ENCODE measurements around the gene PPP5C. TPM values are rescaled to one million over a fixed set of nuclear protein-coding genes. Genes with fewer than 3 reads are reported as not detected.
"Not testable (repeated sequence)": the region's sequence is repeated elsewhere in the genome, so short reads cannot be mapped to it uniquely, and the experiment has no call there.

PPP5C gene
- total RNA-seq, 1 donor from 2014 or later: 86.0 TPM

DNA sequence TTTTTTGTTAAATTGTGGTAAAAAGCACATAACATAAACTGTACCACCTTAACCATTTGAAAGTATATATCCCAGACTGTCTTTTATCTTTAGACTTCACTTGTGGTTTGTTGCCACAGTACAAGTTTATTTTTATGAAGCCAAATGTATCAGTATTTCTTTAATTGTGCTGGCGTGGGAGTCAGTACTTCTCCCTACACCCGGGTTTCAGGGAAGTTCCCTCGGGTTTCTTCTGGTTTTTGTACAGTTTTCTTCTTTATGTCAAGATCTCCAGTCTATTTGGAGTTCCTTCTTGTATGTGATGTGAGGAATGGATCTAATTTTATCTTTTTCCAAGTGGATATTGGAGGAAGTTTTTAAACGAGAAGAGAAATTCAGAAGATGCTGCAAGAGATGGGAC lies 46.0 kb downstream of the PPP5C start:
- no peak for DNase-seq (ENCODE audit: extremely low spot score, unreplicated experiment)
- Mint-ChIP-seq H3K4me3 (ENCODE audit: unreplicated experiment) (no peak overlapping the region), H3K4me1 (ENCODE audit: unreplicated experiment) (peaks cover 39% of the 10 kb centered on the region), H3K9me3 (ENCODE audit: unreplicated experiment) (no peaks in the 10 kb centered on the region), H3K27ac (ENCODE audit: unreplicated experiment) (peak overlapping the region; percentile 97), H3K27me3 (ENCODE audit: unreplicated experiment) (no peaks in the 10 kb centered on the region), H3K36me3 (ENCODE audit: unreplicated experiment) (peaks cover 12% of the 10 kb centered on the region)
- TF ChIP-seq, protein P1, sequence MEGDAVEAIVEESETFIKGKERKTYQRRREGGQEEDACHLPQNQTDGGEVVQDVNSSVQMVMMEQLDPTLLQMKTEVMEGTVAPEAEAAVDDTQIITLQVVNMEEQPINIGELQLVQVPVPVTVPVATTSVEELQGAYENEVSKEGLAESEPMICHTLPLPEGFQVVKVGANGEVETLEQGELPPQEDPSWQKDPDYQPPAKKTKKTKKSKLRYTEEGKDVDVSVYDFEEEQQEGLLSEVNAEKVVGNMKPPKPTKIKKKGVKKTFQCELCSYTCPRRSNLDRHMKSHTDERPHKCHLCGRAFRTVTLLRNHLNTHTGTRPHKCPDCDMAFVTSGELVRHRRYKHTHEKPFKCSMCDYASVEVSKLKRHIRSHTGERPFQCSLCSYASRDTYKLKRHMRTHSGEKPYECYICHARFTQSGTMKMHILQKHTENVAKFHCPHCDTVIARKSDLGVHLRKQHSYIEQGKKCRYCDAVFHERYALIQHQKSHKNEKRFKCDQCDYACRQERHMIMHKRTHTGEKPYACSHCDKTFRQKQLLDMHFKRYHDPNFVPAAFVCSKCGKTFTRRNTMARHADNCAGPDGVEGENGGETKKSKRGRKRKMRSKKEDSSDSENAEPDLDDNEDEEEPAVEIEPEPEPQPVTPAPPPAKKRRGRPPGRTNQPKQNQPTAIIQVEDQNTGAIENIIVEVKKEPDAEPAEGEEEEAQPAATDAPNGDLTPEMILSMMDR (IDR thresholded peaks at IDR 0.05): no peak

DNA sequence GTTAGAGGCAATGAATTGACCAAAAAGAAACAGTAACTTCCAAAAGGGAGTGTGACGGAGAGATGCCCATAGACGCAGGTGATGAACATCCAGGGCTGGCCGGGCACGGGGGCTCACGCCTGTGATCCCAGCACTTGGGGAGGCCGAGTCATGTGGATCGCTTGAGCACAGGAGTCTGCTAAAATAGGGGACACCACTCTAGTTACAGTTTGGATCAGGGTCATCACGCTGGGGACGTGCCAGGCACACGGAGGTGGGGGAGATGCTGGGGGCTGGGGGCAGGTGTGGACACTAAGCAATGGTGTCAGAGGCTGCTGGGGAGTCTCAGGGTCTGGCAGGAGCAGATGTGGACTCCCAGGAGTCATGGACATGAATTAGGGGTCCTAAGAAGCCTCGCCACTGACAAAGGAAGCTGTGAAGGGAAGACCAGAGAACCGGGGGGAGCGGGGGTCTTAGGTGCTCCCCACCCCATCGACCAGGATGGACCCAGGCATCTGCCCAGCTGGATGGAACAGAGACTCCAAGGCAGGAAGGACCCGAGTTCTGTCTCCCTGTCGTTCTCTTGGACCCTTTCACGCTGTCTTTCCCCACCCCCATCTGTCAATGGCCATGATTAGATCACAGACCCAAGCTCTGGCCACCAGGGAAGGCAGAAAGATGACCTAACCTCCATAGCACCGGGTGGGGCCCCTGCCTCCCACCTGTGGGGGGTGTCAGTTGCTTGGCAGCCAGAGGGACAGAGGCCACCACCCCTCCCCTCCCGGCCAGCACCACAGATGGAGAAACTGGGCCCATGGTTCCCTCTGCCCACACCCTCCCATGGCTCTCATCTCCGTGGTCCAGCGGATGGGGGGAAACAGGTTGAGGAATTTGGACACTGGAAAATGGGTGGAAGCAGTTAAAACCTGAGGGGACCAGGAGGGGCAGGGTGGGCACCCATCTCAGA lies 46.8 kb downstream of the PPP5C start:
- Mint-ChIP-seq H3K9me3 (ENCODE audit: unreplicated experiment) (no peaks in the 10 kb centered on the region), H3K4me3 (ENCODE audit: unreplicated experiment) (no peak overlapping the region)
- DNase-seq (ENCODE audit: extremely low spot score, unreplicated experiment): no peak

DNA sequence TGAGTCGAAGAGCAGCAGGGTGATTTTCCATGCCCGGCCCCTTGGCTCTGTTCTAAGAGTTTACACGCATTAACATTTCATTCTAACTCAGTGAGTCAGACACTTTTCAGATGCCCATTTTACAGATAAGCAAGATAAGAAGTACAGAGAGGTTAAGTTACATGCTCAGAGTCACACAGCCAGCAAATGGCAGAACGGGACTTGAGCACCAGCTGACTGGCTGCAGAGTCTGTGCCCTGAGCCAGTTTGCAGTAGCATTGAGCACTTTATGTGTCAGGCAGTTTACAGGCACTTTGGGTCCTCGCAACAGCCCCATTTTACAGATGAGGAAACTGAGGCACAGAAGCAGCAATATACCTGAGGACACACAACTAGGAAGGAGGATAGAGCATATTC lies 47.5 kb downstream of the PPP5C start:
- no peaks in the 10 kb centered on the region for H3K27me3 Mint-ChIP-seq (ENCODE audit: unreplicated experiment)
- H3K27ac Mint-ChIP-seq (ENCODE audit: unreplicated experiment): no peak overlapping the region
- peaks cover 39% of the 10 kb centered on the region for H3K4me1 Mint-ChIP-seq (ENCODE audit: unreplicated experiment)
- H3K36me3 Mint-ChIP-seq (ENCODE audit: unreplicated experiment): peaks cover 9% of the 10 kb centered on the region
- H3K4me3 Mint-ChIP-seq (ENCODE audit: unreplicated experiment): no peak overlapping the region
- TF ChIP-seq, protein P1 (IDR thresholded peaks at IDR 0.05): no peak
- DNase-seq (ENCODE audit: extremely low spot score, unreplicated experiment): no peak
- no peaks in the 10 kb centered on the region for H3K9me3 Mint-ChIP-seq (ENCODE audit: unreplicated experiment)

More for the DNA sequence above, 46.8 kb downstream of the PPP5C start:
- Mint-ChIP-seq H3K36me3 (ENCODE audit: unreplicated experiment) (peaks cover 10% of the 10 kb centered on the region), H3K27me3 (ENCODE audit: unreplicated experiment) (no peaks in the 10 kb centered on the region), H3K4me1 (ENCODE audit: unreplicated experiment) (peaks cover 39% of the 10 kb centered on the region), H3K27ac (ENCODE audit: unreplicated experiment) (peak overlapping the region; percentile 97)
- TF ChIP-seq, protein P1 (IDR thresholded peaks at IDR 0.05): no peak

DNA sequence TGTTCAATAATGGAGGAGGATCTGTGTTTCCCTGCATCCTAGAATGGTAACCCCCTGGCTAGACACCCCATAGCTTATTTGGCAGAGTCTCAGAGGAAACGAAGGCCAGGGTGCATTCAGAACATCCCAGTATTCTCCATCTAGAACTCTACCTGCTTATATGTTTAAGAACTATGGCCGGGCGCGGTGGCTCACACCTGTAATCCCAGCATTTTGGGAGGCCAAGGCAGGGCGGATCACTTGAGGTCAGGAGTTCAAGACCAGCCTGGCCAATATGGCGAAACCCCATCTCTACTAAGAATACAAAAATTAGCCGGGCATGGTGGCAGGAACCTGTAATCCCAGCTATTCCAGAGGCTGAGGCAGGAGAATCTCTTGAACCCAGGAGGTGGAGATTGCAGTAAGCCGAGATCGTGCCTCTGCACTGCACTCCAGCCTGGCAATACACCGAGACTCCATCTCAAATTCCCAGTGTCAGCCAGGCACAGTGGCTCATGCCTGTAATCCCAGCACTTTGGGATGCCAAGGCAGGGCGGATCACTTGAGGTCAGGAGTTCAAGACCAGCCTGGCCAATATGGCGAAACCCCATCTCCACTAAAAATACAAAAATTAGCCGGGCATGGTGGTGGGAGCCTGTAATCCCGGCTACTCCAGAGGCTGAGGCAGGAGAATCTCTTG lies 51.1 kb downstream of the PPP5C start:
- not testable (repeated sequence) for H3K36me3 Mint-ChIP-seq (ENCODE audit: unreplicated experiment); H3K27me3 Mint-ChIP-seq (ENCODE audit: unreplicated experiment); DNase-seq (ENCODE audit: extremely low spot score, unreplicated experiment); H3K27ac Mint-ChIP-seq (ENCODE audit: unreplicated experiment); H3K9me3 Mint-ChIP-seq (ENCODE audit: unreplicated experiment); H3K4me3 Mint-ChIP-seq (ENCODE audit: unreplicated experiment)
- peaks cover 19% of the 10 kb centered on the region for H3K4me1 Mint-ChIP-seq (ENCODE audit: unreplicated experiment)

DNA sequence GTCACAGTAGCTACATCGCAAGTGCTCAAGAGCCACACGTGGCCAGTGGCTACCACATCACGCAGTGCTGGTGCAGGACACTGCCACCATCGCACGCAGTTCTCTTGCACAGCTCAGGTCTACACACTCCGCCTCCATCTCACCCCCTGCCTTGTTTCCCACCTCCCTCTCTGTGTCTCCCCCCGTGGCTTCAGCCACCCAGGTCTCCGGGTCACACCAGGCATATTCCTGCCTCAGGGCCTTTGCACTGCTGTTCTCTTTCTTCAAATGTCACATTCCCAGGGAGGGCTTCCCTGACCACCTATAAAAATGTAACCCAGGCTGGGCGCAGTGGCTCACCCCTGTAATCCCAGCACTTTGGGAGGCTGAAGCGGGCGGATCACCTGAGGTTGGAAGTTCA lies 55.8 kb downstream of the PPP5C start:
- H3K27ac Mint-ChIP-seq (ENCODE audit: unreplicated experiment): no peak overlapping the region
- no peak for DNase-seq (ENCODE audit: extremely low spot score, unreplicated experiment)
- H3K4me1 Mint-ChIP-seq (ENCODE audit: unreplicated experiment): peaks cover 16% of the 10 kb centered on the region
- no peaks in the 10 kb centered on the region for H3K27me3 Mint-ChIP-seq (ENCODE audit: unreplicated experiment)
- no peaks in the 10 kb centered on the region for H3K9me3 Mint-ChIP-seq (ENCODE audit: unreplicated experiment)
- H3K4me3 Mint-ChIP-seq (ENCODE audit: unreplicated experiment): no peak overlapping the region
- H3K36me3 Mint-ChIP-seq (ENCODE audit: unreplicated experiment): no peaks in the 10 kb centered on the region
- TF ChIP-seq, protein P1 (IDR thresholded peaks at IDR 0.05): no peak
